ENCODE measurements around the gene ZNF234.
"Not testable (repeated sequence)": the region's sequence is repeated elsewhere in the genome, so short reads cannot be mapped to it uniquely, and the experiment has no call there.

The ZNF234 gene

GRCh38 chr19:44190020-44190419, 48.7 kb downstream of the ZNF234 start:
- no peak for DNase-seq

GRCh38 chr19:44192127-44192526, 50.8 kb downstream of the ZNF234 start:
- DNase-seq = no peak

- no peak for DNase-seq
Observed at GRCh38 chr19:44196772-44197171, 55.4 kb downstream of the ZNF234 start.

GRCh38 chr19:44202470-44202869, 61.1 kb downstream of the ZNF234 start:
- DNase-seq = no peak

- no peak for DNase-seq
Observed at GRCh38 chr19:44202974-44203373, 61.6 kb downstream of the ZNF234 start.

- not testable (repeated sequence) for DNase-seq
Observed at GRCh38 chr19:44203877-44204276, 62.5 kb downstream of the ZNF234 start.

- no peak for DNase-seq
Observed at GRCh38 chr19:44204772-44205171, 63.4 kb downstream of the ZNF234 start.

- DNase-seq = peak; percentile 93
Observed at GRCh38 chr19:44207126-44207803, 65.9 kb downstream of the ZNF234 start.

All from right forelimb (tissue), 1 donor.